HK-2 (cell line): ENCODE results near the gene RYR2.

Source experiments
- DNase-seq: peaks from one replicate; pipeline ENCODE4 v3.0.0-alpha.2; 2018; ENCODE audit not compliant: unreplicated experiment

Gene RYR2

GRCh38 chr1:237197470-237198425, 155.8 kb downstream of the RYR2 start:
- no peak for DNase-seq

GRCh38 chr1:237199026-237199425, 157.0 kb downstream of the RYR2 start:
- DNase-seq = no peak

GRCh38 chr1:237201155-237201554, 159.2 kb downstream of the RYR2 start:
- no peak for DNase-seq

GRCh38 chr1:237204841-237205240, 162.9 kb downstream of the RYR2 start:
- DNase-seq = no peak

- DNase-seq = no peak
Observed at GRCh38 chr1:237205400-237206064, 163.5 kb downstream of the RYR2 start.

- no peak for DNase-seq
Observed at GRCh38 chr1:237206065-237206414, 164.1 kb downstream of the RYR2 start.

GRCh38 chr1:237211031-237211430, 169.0 kb downstream of the RYR2 start:
- no peak for DNase-seq

GRCh38 chr1:237211540-237211939, 169.6 kb downstream of the RYR2 start:
- no peak for DNase-seq

GRCh38 chr1:237219751-237220642, 178.0 kb downstream of the RYR2 start:
- no peak for DNase-seq

GRCh38 chr1:237223419-237223818, 181.4 kb downstream of the RYR2 start:
- no peak for DNase-seq

GRCh38 chr1:237226177-237226944, 184.4 kb downstream of the RYR2 start:
- no peak for DNase-seq

GRCh38 chr1:237227476-237227875, 185.5 kb downstream of the RYR2 start:
- no peak for DNase-seq

GRCh38 chr1:237228421-237228820, 186.4 kb downstream of the RYR2 start:
- DNase-seq = no peak

GRCh38 chr1:237229333-237229732, 187.3 kb downstream of the RYR2 start:
- DNase-seq = no peak

- no peak for DNase-seq
Observed at GRCh38 chr1:237232501-237232900, 190.5 kb downstream of the RYR2 start.

- DNase-seq = no peak
Observed at GRCh38 chr1:237235091-237235490, 193.1 kb downstream of the RYR2 start.

- no peak for DNase-seq
Observed at GRCh38 chr1:237237721-237238120, 195.7 kb downstream of the RYR2 start.

GRCh38 chr1:237239248-237239647, 197.3 kb downstream of the RYR2 start:
- DNase-seq = no peak

GRCh38 chr1:237241038-237241437, 199.1 kb downstream of the RYR2 start:
- DNase-seq = no peak

GRCh38 chr1:237244778-237245177, 202.8 kb downstream of the RYR2 start:
- no peak for DNase-seq

- DNase-seq = no peak
Observed at GRCh38 chr1:237247442-237247841, 205.5 kb downstream of the RYR2 start.
